GM19099 (cell line): ENCODE data around the gene SHISAL2A.

Experiments used
- POLR2A ChIP-seq: IDR thresholded peaks from 3 replicates; pipeline ENCODE4 v1.6.1; 2011; ENCODE audit warnings: low read depth; ENCODE audit not compliant: insufficient read length; ENCODE audit errors: extremely low read depth

SHISAL2A gene

DNA sequence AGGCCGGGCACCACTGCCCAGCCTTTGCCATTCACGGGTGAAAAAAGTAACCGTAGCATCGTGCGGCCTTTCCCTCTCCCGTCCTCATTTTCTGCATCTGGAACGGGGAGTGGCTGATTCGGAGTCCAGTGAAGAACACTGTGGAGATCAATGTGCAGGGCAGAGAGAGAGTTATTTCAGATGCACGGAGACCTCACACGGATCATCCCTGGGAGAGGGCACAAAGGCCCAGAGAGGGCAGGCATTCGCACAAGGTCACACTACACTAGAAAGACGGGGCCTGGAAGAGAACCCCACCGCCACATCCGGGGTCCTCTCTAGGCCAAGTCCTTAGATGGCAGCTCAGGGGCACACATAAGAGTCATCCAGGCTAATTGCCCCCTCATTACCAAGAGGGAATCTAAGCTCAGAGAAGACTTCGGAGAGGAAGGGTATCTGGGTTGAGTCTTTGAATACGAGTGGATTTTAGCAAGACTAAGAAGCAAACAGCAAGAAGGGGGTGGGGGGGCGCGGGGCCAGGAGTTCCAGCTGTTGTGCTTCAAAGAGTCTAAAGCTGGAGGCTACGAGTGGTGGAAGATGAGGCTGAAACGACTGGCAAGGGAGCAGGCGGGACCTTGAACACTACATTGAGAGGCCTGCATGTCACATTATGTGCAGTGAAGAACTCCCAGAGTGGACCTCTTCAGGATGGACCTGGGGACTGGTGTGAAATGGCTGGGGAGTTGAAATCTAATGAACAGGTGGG lies 29.9 kb upstream of the SHISAL2A start:
- no peak for TF ChIP-seq POLR2A

DNA sequence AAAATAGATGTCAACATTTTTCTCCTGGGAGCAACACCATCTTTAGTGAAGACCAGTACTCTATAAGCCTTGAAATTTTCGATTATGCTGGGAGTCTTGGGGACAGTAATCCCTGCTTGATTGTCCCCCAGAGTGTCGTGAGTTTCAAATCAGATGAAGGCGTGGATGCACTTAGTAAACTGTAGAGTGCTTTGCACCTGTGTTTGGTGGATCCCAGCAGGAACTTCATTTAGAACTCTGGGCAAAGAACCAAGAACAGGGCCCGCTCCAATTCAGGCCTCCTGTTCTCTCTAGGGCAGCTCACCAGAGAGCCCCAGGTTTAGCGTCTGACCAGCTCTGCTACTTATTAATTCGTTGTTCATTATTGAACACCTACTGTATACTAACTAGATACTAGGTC lies 29.3 kb upstream of the SHISAL2A start:
- TF ChIP-seq POLR2A = no peak

DNA sequence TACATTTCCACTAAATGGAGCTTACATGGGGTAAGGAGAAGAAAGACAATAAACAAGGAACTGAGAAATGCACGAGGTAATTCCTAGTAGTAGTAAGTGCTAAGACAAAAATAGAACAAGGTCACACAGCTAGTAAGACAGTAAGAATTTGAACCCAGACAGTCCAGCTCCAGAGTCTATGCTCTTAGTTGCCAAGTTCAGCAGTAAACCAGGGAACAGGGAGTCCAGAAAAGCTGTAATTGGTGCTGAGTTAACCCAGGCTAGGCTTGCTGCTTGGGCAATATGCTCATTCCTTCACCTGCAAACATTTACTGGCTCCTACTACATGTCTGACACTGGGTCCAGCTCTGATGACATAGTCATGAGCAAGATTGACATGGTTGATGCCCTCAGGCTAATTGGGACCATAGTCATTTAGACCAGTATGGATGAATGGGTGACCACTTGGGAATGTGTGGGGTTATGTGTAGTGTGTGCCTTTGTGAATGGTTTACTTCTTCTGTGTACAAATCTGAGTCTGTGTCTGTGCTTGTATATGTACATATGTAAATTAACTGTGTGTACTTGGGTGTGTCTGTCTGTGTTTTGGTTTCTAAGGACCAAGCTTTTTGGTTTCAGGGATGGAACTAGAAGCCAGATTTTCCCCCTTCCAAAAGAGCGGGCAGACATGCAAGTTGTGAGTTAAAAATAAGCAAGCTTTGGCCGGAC lies 28.8 kb upstream of the SHISAL2A start:
- no peak for TF ChIP-seq POLR2A

DNA sequence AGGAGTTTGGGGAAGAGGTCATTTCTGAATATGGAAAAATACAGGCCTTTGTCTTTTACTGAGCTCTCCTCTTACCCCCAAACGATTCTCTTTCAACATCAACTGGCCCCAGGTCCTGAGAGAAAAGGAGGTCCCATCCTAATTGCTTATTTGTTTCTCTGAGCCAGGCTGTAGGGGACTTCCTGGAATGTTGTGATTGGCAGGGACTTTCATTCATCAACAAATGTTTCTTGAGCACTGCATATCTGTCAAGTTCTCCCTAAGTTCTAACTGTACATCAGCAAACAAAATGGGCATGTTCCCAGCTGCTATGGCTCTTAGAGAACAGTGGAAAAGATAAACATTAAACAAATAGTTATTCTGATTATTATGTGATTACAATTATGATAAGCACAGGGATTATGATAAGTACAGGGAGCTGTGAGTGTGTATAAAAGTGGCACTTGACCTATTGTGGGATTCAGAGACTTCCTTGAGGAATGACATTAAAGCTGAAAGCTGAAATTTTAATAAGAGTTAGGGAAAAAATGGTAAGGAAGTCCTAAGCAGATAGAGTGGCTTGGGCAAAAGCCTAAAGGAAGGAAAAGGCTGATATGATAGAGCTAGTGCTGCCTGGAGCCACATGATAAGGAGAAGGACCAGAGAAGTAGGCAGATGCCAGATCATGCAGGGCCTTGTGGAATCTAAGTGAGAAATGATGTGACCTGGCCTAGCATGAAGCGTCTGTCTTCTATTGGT lies 19.2 kb upstream of the SHISAL2A start:
- TF ChIP-seq POLR2A = no peak

DNA sequence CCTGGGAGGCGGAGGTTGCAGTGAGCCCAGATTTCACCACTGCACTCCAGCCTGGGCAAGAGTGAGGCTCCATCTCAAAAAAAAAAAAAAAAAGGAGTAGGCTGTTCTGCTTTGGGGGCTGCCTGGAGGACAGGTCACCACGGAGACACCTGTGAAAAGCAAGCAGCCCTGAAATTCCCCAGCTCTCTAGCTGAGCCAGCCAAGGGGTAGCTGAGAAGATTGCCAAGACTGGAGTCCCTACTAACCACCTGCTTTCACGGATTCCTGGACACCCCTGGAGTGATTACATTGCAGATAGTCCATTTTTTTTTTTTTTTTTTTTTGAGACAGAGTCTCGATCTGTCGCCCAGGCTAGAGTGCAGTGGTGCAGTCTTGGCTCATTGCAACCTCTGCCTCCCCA lies 18.3 kb upstream of the SHISAL2A start:
- no peak for TF ChIP-seq POLR2A

DNA sequence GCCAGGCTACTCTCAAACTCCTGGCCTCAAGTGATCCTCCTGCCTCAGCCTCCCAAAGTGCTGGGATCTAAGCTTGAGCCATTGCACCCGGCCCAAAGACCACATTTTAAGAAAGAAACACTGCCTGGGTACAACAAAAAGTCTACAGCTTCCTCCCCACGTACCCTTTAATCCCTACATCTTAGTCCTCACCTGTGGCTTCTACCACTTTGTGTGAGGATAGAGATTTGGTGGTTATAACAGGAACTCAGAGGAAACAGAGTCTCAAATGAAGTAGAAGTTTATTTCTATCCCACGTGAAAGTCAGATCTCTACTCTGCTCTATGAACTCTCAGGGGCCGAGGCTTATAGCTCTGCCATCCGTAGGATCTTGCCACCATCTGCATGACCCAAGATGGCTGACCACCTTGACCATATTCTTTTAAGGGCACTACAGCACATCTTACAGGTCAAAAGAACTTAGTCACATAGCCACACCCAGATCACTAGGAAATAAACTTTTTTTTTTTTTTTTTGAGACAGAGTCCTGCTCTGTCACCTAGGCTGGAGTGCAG lies 17.4 kb upstream of the SHISAL2A start:
- TF ChIP-seq POLR2A = no peak

DNA sequence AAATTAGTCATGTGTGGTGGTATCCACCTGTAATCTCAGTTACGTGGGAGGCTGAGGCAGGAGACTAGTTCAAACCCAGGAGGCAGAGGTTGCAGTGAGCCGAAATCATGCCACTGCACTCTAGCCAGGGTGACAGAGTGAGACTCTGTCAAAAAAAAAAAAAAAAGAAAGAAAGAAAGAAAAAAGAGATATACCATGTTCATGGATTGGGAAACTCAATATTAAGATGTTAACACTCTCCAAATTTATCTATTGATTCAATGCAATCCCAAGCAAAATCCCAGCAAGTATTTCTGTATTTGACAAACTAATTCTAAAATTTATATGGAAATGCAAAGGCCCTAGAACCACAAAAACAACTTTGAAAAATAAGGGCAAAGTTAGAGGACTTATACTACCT lies 11.0 kb upstream of the SHISAL2A start:
- TF ChIP-seq POLR2A = no peak

DNA sequence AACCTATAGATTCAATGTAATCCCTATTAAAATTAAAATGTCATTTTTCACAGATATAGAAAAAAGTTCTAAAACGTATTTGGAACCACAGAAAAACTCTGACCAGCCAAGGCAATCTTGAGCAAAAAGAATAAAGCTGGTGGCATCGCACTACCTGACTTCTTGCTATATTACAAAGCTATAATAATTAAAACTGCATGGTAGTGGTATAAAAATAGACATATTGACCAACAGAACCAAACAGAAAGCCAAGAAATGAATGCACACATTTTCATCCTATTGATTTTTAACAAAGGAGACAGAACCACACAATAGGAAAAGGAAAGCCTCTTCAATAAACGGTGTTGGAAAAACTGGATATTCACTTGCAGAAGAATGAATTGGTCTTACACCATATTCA lies 9.2 kb upstream of the SHISAL2A start:
- TF ChIP-seq POLR2A = no peak

DNA sequence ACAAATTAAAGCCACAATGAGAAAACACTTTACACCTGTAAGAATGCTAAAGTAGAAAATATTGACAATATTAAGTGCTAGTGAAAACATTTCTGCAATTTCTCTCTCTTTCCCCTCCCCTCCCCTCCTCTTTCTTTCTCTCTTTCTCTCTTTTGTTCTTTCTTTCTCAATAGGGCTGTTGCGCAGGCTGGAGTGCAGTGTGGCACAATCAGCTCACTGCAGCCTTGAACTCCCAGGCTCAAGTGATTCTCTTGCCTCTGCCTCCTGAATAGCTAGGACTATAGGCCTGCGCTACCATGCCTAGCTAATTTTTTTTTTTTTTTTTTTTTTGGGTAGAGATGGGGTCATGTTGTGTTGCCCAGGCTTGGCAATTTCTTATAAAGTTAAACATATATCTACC lies 5.9 kb upstream of the SHISAL2A start:
- no peak for TF ChIP-seq POLR2A

DNA sequence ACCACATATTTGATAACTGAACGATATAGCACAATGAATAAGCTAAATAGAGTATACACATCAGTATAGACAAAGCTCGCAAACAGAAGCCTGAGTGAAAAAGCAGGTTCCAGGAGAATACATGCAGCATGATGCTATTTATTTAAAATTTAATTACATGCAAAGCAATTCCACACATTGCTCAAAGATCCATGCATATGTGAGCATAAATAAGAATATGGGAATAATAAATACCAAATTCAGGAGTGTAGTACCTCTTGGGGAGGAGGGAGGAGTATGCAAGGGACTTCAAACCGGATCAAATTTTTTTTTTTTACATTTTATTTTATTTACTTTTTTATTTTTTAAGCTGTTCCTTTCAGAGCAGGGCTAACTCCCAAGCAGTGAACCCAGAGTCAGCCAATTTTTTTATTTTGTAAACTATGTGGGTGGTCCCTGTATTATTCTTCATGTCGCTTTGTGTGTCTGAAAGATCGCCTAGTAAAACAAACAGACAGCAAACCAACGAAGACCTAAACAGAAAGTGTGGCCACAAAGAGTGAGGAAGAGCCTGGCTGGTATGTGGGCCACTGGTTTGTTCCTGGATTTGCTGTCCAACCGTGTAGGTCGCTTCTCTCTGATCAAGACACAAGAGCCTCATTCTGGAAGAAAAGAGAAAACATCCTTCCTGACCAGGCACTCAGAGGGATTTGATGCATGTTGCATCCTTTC lies 4.2 kb upstream of the SHISAL2A start:
- TF ChIP-seq POLR2A = no peak

DNA sequence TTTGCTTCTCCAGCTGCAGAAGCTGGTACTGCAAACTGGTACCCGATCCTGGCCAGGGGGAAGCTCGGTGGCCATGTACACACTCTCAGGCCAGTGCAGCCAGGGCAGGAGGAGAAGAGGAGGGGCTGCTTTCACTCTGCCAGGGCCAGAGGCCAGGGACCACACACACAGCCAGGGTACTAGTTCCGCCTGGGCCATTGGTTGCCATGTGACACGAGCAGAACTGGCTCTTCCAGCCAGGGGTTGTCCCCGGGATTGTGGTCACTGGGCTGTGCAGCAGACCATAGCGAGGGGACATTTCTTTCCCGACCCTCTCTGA lies 3.7 kb upstream of the SHISAL2A start:
- no peak for TF ChIP-seq POLR2A

DNA sequence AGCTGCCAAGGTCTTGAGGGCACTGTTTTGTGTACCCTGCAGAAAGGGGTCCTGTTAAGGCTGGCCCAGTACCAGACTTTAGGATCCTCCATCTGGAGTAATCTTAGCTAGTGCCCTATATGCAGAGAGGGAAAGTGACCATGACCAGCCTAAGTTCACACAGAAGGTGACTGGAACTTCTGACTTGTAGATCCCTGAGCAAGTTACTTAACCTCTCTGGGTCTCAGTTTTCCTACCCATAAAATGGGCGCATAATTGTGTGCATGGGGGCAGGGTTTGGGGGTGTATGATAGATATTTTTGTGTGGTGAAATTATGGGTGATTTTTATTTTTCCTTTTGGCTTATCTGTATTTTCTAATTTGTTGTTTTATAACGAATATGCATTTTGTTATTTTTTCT lies 3.3 kb upstream of the SHISAL2A start:
- TF ChIP-seq POLR2A = no peak

DNA sequence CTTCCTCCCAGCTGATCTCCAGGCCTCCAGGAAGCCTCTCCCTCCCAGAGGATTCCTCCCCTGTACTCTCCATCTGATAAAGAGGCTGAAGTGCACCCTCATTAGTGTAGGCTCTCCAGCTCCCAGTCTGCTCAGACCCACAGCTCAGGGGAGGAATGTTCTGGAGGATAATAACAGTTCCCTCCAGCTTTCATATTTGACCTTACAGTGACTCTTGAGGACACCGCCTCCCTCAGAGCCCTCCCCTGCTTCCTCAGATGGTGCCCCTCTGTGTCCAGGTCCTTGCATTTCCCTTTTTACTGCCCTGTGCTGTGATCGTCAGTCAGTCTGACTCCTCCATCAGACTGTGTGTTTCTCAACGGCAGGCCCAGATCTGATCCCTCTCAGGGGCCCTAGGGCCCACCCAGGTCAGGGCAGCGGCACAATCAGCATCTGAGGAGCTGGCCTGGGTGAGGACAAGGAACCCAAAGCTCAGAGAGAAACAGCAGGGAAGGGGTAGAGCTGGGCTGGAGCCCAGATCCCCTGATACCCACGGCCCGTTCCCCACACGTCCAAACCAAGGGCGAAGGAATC lies 1.1 kb upstream of the SHISAL2A start:
- TF ChIP-seq POLR2A = no peak

DNA sequence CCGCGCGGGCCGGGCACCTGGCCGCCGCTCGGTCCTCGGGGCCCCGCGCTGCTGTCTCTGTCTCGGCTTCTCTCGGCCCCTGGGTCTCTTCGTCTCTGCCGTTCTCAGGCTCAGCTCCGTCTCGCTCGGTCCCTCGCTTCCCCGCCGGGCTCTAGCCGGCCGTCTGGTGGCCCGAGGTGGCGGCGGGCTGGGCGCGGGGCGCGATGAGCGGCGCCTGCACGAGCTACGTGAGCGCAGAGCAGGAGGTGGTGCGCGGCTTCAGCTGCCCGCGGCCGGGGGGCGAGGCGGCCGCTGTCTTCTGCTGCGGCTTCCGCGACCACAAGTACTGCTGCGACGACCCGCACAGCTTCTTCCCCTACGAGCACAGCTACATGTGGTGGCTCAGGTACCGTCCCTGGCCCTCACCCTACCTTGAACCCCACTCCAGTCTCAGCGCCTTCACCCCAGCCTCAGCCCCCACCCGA lies 355 bp downstream of the SHISAL2A start:
- no peak for TF ChIP-seq POLR2A

DNA sequence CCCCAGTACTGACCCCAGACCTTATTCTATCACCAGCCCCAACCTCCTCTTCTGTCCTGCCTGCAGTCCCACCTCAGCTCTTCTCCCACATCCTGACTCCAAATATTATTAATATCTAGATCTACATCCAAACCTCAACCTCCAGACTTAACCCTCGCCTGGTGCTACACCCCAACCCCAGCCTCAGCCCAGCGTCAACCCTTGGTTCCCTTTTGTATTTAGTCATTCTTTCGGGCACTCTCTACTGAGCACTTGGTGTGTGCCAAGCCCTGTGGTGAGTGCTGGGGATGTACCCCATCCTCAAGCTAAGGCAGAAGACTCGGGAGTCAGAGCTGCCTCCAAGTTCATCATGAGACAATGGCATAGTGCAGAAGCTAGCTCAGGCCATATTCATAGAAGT lies 1.1 kb downstream of the SHISAL2A start:
- TF ChIP-seq POLR2A = no peak

DNA sequence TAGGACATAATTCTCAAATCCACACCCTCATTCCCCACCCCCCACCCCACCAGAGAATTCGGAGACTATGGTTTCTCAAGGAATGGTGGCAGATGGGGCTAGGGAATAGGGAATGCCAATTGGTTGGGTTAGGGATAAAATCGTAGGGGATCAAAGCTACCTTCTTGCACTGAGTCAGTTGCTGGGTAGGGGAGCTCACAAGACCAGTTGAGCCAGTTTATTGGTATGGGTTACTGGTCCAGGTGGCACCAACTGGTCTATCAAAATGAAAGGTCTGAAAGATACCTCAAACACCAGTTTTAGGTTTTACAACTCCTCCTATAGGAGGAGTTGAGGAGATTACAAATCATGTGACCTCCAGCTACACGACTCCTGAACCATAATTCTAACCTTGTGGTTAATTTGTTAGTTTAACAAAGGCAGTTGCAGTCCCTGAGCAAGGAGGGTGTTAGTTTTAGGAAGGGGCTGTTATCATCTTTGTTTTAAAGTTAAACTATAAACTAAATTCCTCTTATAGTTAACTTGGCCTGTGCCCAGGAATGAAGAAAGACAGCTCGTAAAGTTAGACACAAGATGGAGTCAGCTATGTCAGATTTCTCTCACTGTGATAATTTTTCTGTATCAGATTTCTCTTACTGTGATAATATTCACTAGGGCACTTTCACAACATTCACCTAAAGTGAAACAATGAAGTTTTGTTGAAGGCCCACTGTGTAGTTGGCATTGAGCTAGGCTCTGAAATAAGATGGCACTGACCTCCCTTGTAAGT lies 2.5 kb downstream of the SHISAL2A start:
- no peak for TF ChIP-seq POLR2A
